Lung (tissue), 12 donors: ENCODE results near the gene LOXL4. TPM values are rescaled to one million over a fixed set of nuclear protein-coding genes. Genes with fewer than 3 reads are reported as not detected.

Experiments
- ATAC-seq: fragments of 200-7000 bp; cut with Tn5 transposase; one replicate; pipeline ENCODE4 v1.9.1; 2020; ENCODE audit warnings: moderate number of reproducible peaks; ENCODE audit not compliant: insufficient read depth, low FRiP score
- DNase-seq, 3 donors: peaks; one replicate each; pipeline ENCODE4 v3.0.0-alpha.2; 2013 to 2017
- H3K27ac ChIP-seq, 2 donors: one replicate each; pipeline ENCODE4 v1.5.1; 2013; ENCODE audit warnings: mild to moderate bottlenecking in 2 of 2, moderate library complexity in 2 of 2, control low read depth in 1 of 2, inconsistent platforms in 1 of 2, low read depth in 1 of 2, low read length in 1 of 2
- H3K27me3 ChIP-seq, 3 donors: one replicate each; pipeline ENCODE4 v1.5.1; 2013; ENCODE audit warnings: low read length in 2 of 3; ENCODE audit not compliant: control insufficient read depth in 3 of 3, insufficient read depth in 3 of 3
- H3K36me3 ChIP-seq, 4 donors: one replicate each; pipeline ENCODE4 v1.5.1; 2013; ENCODE audit warnings: low read length in 4 of 4, mild to moderate bottlenecking in 1 of 4, moderate library complexity in 1 of 4; ENCODE audit not compliant: control insufficient read depth in 4 of 4, insufficient read depth in 4 of 4
- H3K4me1 ChIP-seq, 5 donors: one replicate each; pipeline ENCODE4 v1.5.1; 2013; ENCODE audit warnings: low read length in 5 of 5, mild to moderate bottlenecking in 2 of 5, moderate library complexity in 1 of 5; ENCODE audit not compliant: control insufficient read depth in 5 of 5, insufficient read depth in 5 of 5
- H3K4me3 ChIP-seq: one replicate; pipeline ENCODE4 v1.5.1; 2013; ENCODE audit warnings: mild to moderate bottlenecking, control low read depth, moderate library complexity
- H3K9ac ChIP-seq, 2 donors: one replicate each; pipeline ENCODE4 v1.5.1; 2013; ENCODE audit warnings: low read length in 2 of 2, control low read depth in 1 of 2; ENCODE audit not compliant: insufficient read depth in 1 of 2
- H3K9me3 ChIP-seq, 4 donors: one replicate each; pipeline ENCODE4 v1.5.1; 2013; ENCODE audit warnings: low read length in 3 of 4, mild to moderate bottlenecking in 1 of 4, moderate library complexity in 1 of 4; ENCODE audit not compliant: control insufficient read depth in 4 of 4, insufficient read depth in 3 of 4
- WGBS, 2 donors: extraction: QIAGEN DNeasy Blood & Tissue Kit; methylation state at CpG; one replicate each; pipeline ENCODE4 v1.1.7; 2013; 5-methylcytosine and 5-hydroxymethylcytosine counted together
- polyA plus RNA-seq, 2 donors: library from polyadenylated mRNA; stranded (reverse); fragments of 200-250 nt; gene quantifications; one replicate each; pipeline ENCODE4 v1.2.1, GENCODE V29; 2013
- total RNA-seq, 2 donors: library from RNA; depleted of rRNA in 1 of 2; stranded (reverse); fragments of >200 nt in 1 of 2; gene quantifications; one replicate each; pipeline ENCODE4 v1.2.1, GENCODE V29; 2014 to 2021
- TF ChIP-seq, protein P1 (sequence below): IDR thresholded peaks from 2 replicates; pipeline ENCODE4 v1.5.1; 2012; ENCODE audit warnings: mild to moderate bottlenecking; ENCODE audit errors: control extremely low read depth, extremely low read depth
- donor health status: control.
- donor health status: control.
- donor health status: Bipolar disorder and iron deficiency.
- donor health status: healthy.
- donor health status: DM: yes; HTN: yes; CAD: no.

Gene LOXL4
- total and polyA plus RNA-seq, 4 donors: 1.6 to 3.3 (median 2.6) TPM

GRCh38 chr10:98274562-98274961 is 6.6 kb upstream of the LOXL4 start:
- H3K4me3 ChIP-seq: no peak overlapping the region
- 75 to 91% methylated on average over 3 of the region's 3 CpGs for WGBS, 2 donors
- TF ChIP-seq, protein P1, sequence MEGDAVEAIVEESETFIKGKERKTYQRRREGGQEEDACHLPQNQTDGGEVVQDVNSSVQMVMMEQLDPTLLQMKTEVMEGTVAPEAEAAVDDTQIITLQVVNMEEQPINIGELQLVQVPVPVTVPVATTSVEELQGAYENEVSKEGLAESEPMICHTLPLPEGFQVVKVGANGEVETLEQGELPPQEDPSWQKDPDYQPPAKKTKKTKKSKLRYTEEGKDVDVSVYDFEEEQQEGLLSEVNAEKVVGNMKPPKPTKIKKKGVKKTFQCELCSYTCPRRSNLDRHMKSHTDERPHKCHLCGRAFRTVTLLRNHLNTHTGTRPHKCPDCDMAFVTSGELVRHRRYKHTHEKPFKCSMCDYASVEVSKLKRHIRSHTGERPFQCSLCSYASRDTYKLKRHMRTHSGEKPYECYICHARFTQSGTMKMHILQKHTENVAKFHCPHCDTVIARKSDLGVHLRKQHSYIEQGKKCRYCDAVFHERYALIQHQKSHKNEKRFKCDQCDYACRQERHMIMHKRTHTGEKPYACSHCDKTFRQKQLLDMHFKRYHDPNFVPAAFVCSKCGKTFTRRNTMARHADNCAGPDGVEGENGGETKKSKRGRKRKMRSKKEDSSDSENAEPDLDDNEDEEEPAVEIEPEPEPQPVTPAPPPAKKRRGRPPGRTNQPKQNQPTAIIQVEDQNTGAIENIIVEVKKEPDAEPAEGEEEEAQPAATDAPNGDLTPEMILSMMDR: no peak
- no peak overlapping the region for H3K27ac ChIP-seq
- no peak overlapping the region for H3K9ac ChIP-seq
- peaks cover 0 to 7% (median 3%) of the 10 kb centered on the region in 5 donors for H3K4me1 ChIP-seq
- no peaks in the 10 kb centered on the region for H3K9me3 ChIP-seq
- no peaks in the 10 kb centered on the region for H3K27me3 ChIP-seq
- DNase-seq (no peak), ATAC-seq (no peak)
- H3K36me3 ChIP-seq: no peaks in the 10 kb centered on the region

DNA sequence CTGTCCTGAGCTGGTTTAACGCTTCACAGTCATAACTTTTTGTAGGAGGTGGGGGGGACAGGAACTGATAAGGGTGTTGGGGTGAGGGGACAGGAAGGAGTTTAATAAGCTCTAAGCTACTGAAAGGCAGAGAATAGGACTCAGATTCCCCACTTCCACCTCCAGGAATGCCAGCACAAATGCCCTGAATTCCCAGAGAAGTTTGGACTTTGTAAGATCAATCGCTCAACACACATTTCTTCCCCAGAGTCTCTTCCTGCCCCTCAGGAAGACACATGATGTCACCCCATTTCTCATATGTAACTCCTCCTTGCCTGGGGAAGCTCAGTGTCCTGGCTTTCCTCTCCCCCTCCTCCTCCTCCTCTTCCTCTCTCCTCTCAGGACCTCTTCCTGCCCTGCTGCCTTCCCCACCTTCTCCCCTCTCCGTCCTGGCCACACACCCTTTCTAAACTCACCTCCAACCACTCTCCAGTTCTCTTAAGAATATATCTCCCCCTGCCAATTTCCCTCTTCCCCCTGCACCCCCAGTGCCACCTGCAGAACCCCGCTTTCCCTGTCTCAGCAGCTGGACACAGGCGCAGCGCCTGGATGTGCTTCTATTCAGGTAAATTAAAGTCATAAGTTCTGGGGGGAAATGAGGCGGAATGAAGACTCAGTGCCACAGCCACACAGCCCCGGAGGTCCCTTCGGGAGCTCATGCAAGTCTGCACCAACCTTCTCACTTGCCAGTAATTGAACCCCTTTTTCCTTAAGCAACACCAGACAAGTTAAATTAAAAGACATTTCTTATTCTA is 5.3 kb upstream of the LOXL4 start:
- Histone ChIP-seq H3K27ac (no peak overlapping the region), H3K36me3 (no peaks in the 10 kb centered on the region), H3K4me3 (no peak overlapping the region), H3K4me1 (peaks cover 0 to 17% (median 4%) of the 10 kb centered on the region in 5 donors), H3K9ac (no peak overlapping the region), H3K27me3 (no peaks in the 10 kb centered on the region), H3K9me3 (no peaks in the 10 kb centered on the region)
- ATAC-seq (no peak), DNase-seq (no peak)
- TF ChIP-seq, protein P1: no peak
- 73 to 78% methylated on average over 9 of the region's 9 CpGs for WGBS, 2 donors

GRCh38 chr10:98272656-98273055 is 4.7 kb upstream of the LOXL4 start:
- no peaks in the 10 kb centered on the region for H3K36me3 ChIP-seq
- H3K9ac ChIP-seq: no peak overlapping the region
- TF ChIP-seq, protein P1: no peak
- ATAC-seq (no peak), DNase-seq (no peak)
- WGBS, 2 donors: 80 to 82% methylated on average over 10 of the region's 10 CpGs
- H3K27ac ChIP-seq: no peak overlapping the region
- H3K4me3 ChIP-seq: no peak overlapping the region
- H3K9me3 ChIP-seq: no peaks in the 10 kb centered on the region
- peaks cover 0 to 20% (median 4%) of the 10 kb centered on the region in 5 donors for H3K4me1 ChIP-seq
- H3K27me3 ChIP-seq: no peaks in the 10 kb centered on the region

DNA sequence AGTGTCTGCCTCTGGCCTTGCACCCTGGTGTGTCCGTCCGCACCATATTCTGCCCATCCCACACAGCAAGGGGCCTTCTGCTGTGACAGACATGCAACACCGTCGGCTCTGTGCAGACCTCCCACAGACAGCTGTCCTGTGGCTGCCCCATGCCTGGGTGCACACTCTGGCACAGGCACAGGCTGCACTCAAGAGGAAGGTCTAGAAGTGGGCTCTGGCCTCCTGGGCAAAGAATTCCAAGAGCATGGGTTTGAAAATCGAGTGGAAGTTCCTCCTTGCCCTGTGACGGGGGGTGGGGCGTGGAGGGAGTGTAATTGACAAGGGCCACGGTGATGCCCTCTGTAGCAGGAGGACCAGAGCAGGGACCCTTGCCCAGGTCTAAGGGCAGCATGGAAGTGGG is 4.3 kb upstream of the LOXL4 start:
- ATAC-seq: no peak
- no peak for DNase-seq
- no peak overlapping the region for H3K27ac ChIP-seq
- H3K4me3 ChIP-seq: no peak overlapping the region
- H3K4me1 ChIP-seq: peaks cover 0 to 21% (median 4%) of the 10 kb centered on the region in 5 donors
- TF ChIP-seq, protein P1: no peak
- no peak overlapping the region for H3K9ac ChIP-seq
- WGBS, 2 donors: 83 to 87% methylated on average over 8 of the region's 8 CpGs
- H3K27me3 ChIP-seq: no peaks in the 10 kb centered on the region
- no peaks in the 10 kb centered on the region for H3K9me3 ChIP-seq
- no peaks in the 10 kb centered on the region for H3K36me3 ChIP-seq
